Measurements from ENCODE around the gene MEIOB.

DNA sequence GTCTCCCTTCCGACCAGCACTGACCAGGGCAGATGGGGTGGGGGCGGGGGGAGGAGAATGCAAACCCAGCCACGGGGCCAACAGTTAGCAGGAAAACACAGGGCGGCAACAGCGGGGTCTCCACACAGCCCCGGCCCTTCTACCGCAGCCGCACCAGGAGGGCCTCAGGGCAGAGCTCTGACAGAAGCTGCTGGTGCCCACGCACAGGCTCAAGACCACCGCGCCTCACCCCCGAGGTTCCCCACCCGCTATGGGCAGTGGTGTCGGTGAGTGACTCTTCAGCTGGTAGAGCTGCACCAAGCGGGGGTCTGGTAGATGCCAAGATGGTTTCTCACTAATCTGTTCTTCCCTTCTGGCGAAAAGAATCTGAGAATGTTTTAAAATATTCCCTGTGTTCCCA is 61.4 kb downstream of the MEIOB start:
- TF ChIP-seq, protein P1, sequence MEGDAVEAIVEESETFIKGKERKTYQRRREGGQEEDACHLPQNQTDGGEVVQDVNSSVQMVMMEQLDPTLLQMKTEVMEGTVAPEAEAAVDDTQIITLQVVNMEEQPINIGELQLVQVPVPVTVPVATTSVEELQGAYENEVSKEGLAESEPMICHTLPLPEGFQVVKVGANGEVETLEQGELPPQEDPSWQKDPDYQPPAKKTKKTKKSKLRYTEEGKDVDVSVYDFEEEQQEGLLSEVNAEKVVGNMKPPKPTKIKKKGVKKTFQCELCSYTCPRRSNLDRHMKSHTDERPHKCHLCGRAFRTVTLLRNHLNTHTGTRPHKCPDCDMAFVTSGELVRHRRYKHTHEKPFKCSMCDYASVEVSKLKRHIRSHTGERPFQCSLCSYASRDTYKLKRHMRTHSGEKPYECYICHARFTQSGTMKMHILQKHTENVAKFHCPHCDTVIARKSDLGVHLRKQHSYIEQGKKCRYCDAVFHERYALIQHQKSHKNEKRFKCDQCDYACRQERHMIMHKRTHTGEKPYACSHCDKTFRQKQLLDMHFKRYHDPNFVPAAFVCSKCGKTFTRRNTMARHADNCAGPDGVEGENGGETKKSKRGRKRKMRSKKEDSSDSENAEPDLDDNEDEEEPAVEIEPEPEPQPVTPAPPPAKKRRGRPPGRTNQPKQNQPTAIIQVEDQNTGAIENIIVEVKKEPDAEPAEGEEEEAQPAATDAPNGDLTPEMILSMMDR (IDR thresholded peaks at IDR 0.05), result no peak
- TF ChIP-seq EZH2 (IDR thresholded peaks at IDR 0.05), result no peak
- no peak for TF ChIP-seq EZH2phosphoT487 (IDR thresholded peaks at IDR 0.05)
